CD4-positive, alpha-beta T cell treated with Interleukin-21 for 1 hour (primary cell): ENCODE measurements around the gene PKP3.
"Not testable (repeated sequence)": the region's sequence is repeated elsewhere in the genome, so short reads cannot be mapped to it uniquely, and the experiment has no call there.

Source experiments
- DNase-seq: peaks from one replicate; pipeline ENCODE4 v3.0.0-alpha.2; 2020

The PKP3 gene

DNA sequence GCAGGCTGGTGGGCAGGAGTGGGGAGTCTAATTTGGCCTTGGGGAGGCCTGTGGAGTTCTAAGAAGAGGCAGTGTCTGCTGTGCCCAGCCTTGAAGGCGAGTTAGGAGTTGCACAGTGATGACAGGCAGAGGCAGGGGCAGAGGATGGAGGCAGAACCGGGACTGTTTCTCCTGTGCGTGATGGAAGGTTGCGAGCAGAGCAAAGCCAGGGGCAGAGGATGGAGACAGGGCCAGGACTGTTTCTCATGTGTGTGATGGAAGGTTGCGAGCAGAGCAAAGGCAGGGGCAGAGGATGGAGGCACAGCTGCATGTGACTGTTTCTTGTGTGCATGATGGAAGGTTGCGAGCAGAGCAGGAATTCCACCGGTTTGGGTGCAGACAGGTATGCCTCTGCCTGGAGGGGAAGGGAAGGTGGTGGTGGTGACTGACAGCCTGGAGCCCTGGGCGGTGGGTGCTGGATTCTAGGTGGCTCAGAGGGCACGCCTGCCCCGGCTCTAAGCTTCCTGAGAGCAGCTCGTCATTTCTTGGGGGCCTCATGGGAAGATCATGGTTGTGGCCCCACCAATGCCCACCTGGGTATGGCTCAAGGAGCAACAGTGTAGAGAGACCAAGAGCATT, 16.0 kb upstream of the PKP3 start:
- no peak for DNase-seq

DNA sequence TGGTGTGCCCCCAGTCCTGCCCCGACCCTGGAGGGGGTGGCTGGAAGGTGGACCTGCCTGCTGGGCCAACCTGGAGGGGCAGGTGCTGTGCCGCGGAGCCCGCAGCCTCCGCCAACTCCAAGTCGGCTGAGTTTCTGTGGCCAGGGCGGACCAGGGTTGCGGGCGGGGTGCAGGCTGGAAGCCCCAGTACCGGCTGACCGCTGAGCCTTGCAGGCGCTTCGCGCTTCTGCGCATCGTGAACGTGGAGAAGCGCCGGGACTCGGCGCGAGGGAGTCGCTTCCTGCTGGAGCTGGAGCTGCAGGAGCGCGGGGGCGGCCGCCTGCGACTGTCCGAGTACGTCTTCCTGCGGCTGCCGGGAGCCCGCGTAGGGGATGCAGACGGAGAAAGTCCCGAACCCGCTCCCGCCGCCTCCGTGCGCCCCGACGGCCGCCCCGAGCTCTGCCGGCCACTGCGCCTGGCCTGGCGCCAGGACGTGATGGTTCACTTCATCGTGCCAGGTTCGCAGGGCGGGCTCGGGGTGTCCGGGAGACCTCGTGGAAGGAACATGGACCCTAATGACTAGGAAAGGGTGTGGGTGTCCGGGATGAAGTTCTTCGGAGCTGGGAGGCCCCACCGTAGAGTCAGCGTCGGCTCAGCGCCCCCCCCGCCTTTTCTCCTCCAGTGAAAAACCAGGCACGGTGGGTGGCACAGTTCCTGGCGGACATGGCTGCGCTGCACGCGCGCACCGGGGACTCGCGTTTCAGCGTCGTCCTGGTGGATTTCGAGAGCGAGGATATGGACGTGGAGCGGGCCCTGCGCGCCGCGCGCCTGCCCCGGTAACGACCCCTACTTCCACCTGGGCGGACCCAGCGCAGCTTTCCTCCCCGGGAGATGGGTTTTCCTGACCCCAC, 14.6 kb upstream of the PKP3 start:
- DNase-seq, result no peak

DNA sequence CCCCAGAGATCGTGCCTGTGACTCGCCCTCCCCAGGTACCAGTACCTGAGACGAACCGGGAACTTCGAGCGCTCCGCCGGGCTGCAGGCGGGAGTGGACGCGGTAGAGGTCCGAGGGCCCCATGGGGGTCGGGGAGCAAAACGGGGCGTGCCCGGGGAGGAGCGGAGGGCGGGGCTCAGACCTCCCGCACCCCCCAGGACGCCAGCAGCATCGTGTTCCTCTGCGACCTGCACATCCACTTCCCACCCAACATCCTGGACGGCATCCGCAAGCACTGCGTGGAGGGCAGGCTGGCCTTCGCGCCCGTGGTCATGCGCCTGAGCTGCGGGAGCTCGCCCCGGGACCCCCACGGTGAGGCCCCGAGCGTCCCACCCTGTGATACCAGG, 13.9 kb upstream of the PKP3 start:
- no peak for DNase-seq

DNA sequence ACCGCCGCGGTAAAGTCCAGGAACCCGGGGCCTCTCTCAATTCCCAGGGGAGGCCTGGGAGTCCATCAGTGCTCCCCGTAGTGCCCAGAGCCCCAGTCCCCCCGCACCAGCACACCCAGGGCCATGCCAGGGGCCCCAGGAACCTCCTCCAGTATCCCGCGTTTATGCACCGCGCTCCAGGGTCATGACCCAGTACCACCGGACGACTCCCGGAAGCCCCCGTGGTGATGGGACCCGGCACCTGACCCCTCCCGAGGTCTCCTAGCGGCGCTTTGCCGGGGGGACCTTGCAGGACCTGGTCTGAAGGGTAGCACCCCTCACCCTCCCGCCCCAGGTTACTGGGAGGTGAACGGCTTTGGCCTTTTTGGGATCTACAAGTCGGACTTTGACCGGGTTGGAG, 13.5 kb upstream of the PKP3 start:
- no peak for DNase-seq

DNA sequence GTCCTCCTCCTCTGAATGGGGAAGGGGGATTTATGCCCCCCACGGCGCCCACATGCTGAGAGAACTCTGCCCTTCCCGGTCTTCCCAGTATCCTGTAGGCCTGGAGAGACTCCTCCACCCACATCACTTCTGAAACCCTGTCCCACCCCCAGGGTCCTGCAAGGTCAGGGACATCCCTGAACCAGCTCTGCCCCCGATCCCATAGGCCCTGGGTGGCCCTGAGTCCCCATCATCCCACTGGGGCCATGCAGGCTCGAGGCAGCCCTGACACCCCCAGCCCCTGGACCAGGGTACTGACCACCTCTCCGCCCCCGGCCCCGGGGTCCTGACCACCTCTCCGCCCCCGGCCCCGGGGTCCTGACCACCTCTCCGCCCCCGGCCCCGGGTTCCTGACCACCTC, 13.0 kb upstream of the PKP3 start:
- no peak for DNase-seq

DNA sequence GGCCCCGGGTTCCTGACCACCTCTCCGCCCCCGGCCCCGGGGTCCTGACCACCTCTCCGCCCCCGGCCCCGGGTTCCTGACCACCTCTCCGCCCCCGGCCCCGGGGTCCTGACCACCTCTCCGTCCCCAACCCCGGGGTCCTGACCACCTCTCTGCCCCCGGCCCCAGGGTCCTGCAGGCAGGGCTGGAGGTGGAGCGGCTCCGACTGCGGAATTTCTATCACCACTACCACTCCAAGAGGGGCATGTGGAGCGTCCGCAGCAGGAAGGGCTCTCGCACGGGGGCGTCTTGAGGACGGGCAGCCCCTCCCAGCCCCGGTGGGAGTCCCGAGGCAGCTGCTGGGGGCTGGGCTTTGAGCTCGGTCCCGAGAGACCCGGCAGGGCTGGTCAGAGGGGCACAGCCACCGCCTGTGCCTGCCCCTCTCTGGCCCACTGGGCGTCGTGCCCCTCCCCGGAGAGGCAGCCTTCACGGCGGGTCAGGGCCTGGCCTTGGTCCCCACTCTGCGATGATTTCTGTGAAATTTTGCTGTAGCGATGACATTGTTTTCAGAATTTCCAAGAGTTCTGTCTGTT, 12.4 kb upstream of the PKP3 start:
- DNase-seq, result no peak

DNA sequence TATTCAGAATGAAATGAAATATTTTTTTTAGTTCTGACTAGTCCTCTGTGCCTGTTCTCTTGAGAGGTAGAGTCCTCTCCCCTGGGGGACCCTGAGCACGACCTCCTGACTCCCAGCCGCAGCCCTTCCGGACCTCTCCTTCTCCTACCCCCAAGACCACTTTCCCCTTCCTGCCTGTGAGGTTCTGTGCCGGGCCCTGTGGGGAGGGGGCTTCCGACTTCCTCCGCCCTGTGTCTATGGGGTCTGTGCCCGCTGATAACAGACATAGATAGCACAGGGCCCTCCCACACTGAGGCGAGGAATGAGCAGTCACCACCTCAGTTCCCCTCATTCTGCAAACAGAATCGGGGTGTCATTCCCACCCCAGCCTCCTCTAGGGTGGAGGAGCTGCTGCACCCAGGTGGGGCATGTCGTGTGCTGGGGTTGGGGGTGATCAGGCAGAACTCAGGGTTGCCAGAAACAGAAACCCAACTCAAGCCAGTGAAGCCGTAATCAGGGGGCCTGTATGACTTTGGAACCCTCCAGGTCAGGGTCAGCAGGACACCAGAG, 11.9 kb upstream of the PKP3 start:
- no peak for DNase-seq

DNA sequence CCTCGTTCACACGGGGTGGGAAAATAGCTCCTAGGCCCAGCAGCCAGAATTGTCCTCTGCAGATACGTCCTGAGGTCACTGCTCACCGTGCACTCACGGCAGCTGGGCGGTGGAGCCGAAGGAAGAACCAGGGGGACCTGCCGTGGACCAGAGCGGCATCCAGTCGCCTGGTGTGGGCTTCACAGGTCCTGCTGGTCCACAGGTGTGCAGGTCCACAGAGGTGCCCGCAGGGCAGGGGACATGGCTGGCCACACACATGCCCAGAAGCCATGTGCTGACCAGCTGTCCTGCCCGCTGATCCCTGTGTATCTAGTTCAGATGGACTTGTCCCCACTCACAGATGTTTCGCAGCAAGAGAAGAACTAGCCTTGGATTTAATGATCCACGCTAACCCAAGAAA, 10.6 kb upstream of the PKP3 start:
- no peak for DNase-seq

DNA sequence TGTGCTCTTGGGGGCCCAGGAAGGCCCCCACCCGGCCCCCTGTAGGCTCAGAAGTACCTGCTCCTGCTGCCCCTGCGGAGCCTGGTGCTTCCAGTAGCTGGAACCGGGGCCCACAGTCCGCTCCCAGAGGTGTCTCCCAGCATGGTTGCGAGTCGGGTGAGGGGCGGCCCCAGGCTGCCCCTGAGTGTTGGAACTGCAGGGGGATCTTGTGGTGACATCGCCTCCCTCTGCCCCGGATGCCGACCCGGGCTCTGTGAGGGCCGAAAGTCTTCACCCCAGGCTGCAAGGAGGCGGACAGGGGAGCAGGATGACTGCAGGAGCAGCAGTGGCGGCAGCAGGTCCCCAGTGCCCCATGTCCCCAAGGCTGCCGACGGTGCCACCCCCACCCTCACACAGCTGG, 9.5 kb upstream of the PKP3 start:
- no peak for DNase-seq

DNA sequence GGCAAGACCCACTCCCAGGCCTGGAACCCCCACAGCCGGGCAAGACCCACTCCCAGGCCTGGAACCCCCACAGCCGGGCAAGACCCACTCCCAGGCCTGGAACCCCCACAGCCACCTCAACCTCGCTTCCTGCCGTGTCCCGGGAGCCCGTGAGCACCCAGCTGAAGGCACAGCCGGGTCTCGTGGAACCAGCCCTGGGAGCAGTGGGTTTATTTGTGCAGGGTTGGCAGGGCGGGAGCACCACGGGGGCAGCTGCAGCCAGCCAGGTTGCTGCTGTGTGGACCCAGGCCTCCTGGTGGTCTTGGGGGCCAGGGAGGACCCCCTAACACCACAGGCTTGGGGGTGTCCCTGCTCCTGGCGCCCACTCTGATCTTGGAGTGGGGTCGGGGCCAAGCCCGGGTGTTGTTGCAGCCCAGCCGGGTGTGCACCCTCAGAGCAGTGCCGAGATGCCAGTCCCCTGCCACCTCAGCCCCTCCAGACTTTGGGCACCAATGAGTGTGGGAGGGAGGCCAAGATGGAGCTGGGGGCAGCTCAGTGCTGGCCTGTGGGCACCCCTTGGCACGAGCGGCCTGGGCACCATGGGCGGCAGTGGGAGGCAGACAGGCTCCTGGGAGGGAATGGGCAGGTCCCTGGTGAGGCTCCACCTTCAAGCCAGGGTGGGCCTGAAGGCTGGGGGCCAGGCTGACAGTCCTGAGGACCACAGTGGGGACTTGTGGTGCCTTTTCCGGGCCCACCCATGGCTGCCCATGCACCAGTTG, 8.2 kb upstream of the PKP3 start:
- DNase-seq, result no peak

DNA sequence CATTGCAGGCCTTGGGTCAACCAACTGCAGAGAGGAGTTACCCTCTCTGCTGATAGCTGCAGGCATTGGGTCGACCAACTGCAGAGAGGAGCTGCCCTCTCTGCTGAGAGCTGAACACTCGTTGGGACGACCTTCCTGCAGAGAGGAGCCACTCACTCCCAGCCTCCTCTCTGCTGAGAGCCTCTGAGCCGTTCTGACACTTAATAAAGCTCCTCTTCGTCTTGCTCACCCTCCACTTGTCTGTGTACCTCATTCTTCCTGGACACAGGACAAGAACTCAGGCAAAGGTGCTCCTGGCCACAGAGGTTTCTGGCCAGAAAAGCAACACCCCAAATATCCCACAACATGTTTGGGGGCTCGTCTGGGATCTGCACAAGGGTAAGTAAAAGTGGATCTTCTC, 7.5 kb upstream of the PKP3 start:
- no peak for DNase-seq

DNA sequence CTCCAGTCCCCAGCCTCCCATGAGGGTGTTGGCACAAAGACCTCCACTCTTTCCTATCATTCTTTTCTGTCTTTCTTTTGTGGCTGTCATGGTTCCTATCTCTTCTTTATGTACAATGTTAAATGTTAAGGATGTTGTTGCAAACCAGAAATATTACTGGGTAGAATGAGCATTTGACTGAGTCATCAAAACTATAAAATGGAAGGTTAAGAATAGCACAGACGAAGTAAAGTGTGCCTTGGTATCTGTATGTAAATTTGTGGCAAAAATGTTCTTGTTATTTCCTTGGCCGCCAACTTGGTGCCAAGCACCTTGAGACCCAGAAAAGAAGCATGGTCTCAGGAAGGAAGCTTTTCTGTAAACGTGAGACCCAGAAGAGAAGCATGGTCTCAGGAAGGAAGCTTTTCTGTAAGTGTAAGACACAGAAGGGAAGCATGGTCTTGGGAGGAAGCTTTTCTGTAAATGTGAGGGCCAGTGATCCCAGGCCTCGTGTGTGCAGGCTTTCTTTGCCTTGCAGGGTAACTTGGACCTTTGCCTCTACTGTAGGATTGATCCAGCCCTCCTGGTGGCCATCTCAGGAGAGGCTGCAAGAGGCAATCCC, 6.7 kb upstream of the PKP3 start:
- DNase-seq, result no peak

DNA sequence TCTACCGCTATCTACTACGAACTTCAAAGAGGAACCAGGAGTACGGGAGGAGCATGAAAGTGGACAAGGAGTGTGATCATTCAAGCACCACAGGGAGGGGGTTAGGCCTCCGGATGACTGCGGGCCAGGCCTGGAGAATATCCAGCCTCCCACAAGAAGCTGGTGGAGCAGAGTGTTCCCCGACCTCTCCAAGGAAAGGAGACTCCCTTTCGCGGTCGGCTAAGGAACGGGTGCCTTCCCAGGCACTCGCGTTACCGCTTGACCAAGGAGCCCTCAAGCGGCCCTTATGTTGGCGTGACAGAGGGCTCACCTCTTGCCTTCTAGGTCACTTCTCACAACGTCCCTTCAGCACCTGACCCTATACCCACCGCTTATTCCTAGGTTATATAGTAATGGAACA, 4.6 kb upstream of the PKP3 start:
- not testable (repeated sequence) for DNase-seq

DNA sequence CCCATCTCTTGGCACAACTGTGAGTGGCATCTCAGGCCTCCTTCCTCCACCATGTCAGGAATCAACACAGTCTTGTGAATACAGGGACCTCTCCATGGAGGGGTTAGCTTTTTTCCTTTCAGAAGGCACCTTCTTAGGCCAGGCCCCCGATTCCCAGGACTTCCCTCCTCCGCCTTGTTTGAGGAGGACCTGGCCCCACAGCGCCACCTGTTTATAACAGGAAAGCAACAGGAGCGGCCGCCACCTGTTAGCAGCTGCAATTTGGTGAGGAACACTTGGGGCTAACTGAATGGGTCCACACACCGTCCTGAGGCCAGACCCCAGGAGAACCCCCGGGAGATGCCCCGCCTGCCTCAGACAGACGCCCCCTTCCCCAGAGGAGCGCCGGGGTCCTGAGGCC, 3.8 kb upstream of the PKP3 start:
- no peak for DNase-seq

DNA sequence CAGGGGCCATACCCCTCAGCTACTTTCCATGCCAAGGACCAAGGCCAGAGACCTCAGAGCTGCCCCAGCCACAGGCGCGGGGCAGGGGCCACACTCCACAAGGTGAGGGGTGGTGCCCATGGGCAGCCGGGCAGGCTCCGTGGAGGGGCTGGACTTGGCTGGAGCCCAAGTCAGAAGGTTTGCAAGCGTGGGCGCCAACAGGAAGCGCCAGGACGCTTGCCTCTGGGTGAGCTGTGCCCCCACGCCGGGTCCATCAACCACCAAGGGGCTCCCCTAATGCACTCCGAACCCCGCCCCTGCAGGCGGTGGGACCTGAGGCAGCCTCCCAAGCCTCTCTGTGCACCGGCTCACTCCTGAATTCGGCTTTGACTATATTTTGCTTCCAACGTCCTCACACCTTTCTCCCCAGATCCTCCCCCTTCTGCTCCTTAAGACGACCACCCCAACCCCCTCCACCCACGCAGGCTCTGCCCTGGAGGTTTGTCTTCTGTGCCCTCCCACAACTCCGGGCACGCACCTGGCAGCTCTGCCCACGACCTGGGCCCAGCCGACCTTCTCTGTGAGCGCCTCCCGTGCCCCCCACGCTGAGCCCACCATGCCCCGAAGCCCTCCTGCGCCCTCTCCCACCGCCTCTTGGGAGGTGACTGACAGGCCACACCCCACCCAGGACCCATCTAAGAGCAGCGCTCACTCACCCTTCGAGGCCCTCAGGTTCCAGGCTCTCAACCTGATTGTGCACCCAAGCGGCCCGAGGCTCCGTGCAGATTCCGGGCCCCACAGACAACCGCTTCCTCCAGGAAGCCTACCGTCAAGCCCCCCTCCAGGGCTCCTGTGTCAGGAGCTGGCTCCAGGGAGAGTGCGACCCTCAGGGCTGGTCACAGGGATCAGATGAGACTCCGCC, 2.6 kb upstream of the PKP3 start:
- no peak for DNase-seq

DNA sequence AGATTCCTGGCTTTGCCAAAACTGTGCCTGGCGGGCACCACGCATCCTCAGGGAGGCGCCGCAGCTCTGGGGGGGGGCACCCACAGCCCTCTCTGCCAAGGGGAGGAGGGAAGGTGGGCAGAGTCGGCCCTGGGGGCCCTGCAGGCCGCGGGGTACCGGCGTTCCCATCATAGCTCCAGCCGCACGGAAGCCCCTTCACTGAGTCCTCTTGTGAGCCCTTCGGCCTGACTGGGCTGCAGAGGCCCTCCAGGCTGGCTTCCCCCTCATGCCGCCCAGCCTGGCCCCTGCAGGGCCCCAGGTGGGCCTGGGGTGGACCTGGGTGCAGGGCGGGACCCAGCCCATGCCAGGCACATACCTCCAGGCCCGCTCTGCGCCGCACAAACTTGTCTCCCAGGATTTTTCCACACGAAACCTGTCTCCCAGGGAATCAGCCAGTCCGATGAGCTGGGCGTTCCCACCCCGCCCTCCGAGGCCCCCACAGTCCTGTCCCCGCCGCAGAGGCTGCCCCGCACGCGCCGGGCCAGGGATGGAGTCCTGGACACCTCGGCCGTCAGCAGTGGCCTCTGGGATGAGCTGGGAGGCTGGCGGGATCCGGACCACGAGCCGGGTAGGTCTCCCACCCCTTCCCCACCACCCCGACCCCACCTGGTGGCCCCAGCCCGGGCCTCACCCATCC, 1.8 kb upstream of the PKP3 start:
- no peak for DNase-seq

DNA sequence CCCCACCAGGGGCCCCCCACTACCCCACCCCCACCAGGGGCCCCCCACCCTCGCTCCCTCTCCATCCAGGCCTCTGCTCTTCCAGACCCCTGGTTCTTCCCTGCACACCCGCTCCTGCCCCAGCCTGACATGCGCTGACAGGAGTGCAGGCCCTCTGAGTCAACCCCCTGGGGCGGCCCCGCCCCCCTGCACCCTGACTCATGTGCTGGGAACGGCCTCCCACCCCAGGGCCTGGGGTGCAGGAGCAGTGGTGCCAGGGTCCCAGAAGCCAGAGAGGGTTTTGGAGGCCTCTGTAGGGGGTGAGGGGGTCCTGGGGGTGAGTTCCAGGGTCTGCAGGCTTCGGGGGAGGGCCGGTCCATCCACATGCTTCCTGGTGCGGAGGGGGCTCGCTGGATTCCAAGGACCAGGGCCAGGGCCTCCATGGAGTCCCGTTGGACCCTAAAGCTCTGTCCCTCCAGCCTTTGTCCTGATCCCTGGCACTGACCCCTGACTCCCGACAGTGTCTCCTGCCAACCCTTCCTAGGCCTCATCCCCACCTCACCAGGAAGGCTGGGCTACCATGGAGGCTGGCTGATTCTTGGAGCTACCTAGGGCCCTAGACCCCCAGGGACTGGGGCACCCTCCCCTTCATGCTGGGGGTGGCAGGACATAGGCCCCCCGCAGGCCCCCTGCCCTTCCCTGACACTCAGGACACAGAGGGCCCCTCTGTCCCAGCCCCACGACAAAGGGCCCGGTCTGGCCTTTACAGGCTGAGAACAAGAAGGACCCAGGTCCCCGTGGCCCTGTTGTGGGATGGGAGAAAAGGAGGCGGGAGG, 583 bp upstream of the PKP3 start:
- DNase-seq, result no peak

DNA sequence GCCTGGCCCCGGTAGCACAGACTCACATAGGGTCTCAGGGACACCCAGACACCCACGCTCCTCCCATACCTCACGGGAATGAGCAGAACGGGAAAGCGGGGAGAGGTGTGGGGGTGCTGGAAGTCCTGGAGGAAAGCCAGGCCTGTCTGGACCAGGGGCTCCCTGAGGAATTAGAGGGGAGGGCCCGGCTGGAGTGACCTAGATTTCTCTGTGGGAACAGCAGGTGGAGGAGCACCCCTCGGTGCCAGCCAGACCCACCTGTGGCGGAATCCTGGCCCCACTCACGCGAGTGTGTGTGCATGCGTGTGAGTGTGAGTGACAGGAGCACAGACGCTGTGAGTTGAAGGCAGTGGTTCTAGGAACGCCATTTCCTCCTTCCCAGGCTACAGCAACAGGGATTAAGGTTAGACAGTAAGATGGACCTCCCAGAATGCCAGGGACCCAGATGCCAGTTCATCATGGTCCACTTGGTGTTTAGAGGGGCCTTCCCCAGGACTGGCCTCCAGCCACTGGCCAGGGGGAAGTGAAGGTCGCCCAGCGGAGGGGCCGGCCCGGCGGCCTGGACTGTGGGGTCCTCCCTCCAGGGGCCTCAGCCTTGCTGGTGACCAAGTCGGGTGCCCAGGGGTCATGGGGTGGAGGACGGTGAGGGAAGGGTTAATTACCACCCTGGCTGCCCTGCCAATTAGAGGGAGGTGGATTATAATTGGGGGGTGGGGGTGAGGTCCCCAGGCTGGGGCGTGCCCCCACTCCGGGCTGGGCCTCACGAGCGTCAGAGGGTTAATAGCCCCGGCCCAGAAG, 1.0 kb downstream of the PKP3 start:
- no peak for DNase-seq

DNA sequence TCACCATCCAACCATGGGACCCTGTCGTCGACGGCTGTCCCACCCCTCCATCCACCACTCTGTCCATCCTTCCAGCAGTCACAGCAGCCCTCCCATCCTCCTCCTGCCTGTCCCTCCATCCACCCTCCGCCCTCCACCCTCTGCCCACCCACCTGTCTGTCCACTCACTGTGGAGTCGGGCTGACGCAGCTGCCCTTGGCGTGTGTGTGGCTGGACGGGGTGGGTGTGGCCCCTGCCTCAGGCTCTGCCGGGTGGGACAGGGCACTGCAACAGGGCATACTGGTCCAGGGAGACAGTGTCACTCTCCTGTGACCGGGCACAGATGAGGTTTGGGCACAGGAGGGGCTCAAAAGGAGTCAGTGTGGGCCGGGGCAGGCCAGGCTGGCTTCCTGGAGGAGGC, 1.9 kb downstream of the PKP3 start:
- no peak for DNase-seq
